ENCODE results near the gene PCGF2. TPM values are rescaled to one million over a fixed set of nuclear protein-coding genes. Genes with fewer than 3 reads are reported as not detected.

PCGF2 gene
- polyA plus RNA-seq, 1 donor from 2014 or later, result 11.7 TPM

GRCh38 chr17:38783227-38783626, 35.1 kb upstream of the PCGF2 start:
- Histone ChIP-seq H3K27ac (ENCODE audit: low read length) (no peak overlapping the region), H3K27me3 (ENCODE audit: insufficient read depth, low read depth, low read length) (no peaks in the 10 kb centered on the region), H3K36me3 (ENCODE audit: insufficient read depth, low read length) (no peaks in the 10 kb centered on the region), H3K4me3 (ENCODE audit: low read length) (no peak overlapping the region), H3F3A (ENCODE audit: insufficient read depth, low read length, poor library complexity, severe bottlenecking) (no peaks in the 10 kb centered on the region), H3K79me2 (replicated peaks; ENCODE audit: insufficient read depth, low read length) (no peaks in the 10 kb centered on the region), H3K9ac (ENCODE audit: low read length) (no peak overlapping the region), H3K9me3 (ENCODE audit: low read length) (no peaks in the 10 kb centered on the region), H4K20me1 (ENCODE audit: insufficient read depth) (no peaks in the 10 kb centered on the region), H3K9me2 (ENCODE audit: insufficient read depth, low read length) (no peaks in the 10 kb centered on the region), H3K4me2 (ENCODE audit: low read length) (no peak overlapping the region), H2AFZ (ENCODE audit: low read depth, low read length) (no peak overlapping the region)
- TF ChIP-seq MXI1 (conservative IDR thresholded peaks at IDR 0.05; ENCODE audit: poor library complexity, severe bottlenecking), result no peak
- no peak for TF ChIP-seq TAF1 (IDR thresholded peaks at IDR 0.05; ENCODE audit: low read depth)
- no peak for TF ChIP-seq RAD21 (conservative IDR thresholded peaks at IDR 0.05)
- no peak for TF ChIP-seq SMC3 (conservative IDR thresholded peaks at IDR 0.05; ENCODE audit: poor library complexity)
- TF ChIP-seq CTCF (IDR thresholded peaks at IDR 0.05; ENCODE audit: poor library complexity, severe bottlenecking), result no peak
- TF ChIP-seq REST (IDR thresholded peaks at IDR 0.05; ENCODE audit: borderline replicate concordance), result no peak
- no peak for TF ChIP-seq POLR2AphosphoS5 (IDR thresholded peaks at IDR 0.05)
- no peak for TF ChIP-seq EP300 (conservative IDR thresholded peaks at IDR 0.05; ENCODE audit: poor library complexity, severe bottlenecking)
- no peak for TF ChIP-seq EZH2 (IDR thresholded peaks at IDR 0.05; ENCODE audit: borderline replicate concordance, insufficient read depth, low read length, poor library complexity, severe bottlenecking)

GRCh38 chr17:38779965-38780752, 32.0 kb upstream of the PCGF2 start:
- TF ChIP-seq REST (IDR thresholded peaks at IDR 0.05; ENCODE audit: borderline replicate concordance) (no peak), TAF1 (IDR thresholded peaks at IDR 0.05; ENCODE audit: low read depth) (no peak), EZH2 (IDR thresholded peaks at IDR 0.05; ENCODE audit: borderline replicate concordance, insufficient read depth, low read length, poor library complexity, severe bottlenecking) (no peak), EP300 (conservative IDR thresholded peaks at IDR 0.05; ENCODE audit: poor library complexity, severe bottlenecking) (no peak), MXI1 (conservative IDR thresholded peaks at IDR 0.05; ENCODE audit: poor library complexity, severe bottlenecking) (no peak), POLR2AphosphoS5 (IDR thresholded peaks at IDR 0.05) (no peak), SMC3 (conservative IDR thresholded peaks at IDR 0.05; ENCODE audit: poor library complexity) (no peak), RAD21 (conservative IDR thresholded peaks at IDR 0.05) (no peak), CTCF (IDR thresholded peaks at IDR 0.05; ENCODE audit: poor library complexity, severe bottlenecking) (no peak)
- H3K27me3 ChIP-seq (ENCODE audit: insufficient read depth, low read depth, low read length), result no peaks in the 10 kb centered on the region
- no peaks in the 10 kb centered on the region for H3K36me3 ChIP-seq (ENCODE audit: insufficient read depth, low read length)
- H4K20me1 ChIP-seq (ENCODE audit: insufficient read depth), result no peaks in the 10 kb centered on the region
- H3K9me3 ChIP-seq (ENCODE audit: low read length), result no peaks in the 10 kb centered on the region
- no peak overlapping the region for H3K4me2 ChIP-seq (ENCODE audit: low read length)
- no peaks in the 10 kb centered on the region for H3K79me2 ChIP-seq (replicated peaks; ENCODE audit: insufficient read depth, low read length)
- no peak overlapping the region for H3K9ac ChIP-seq (ENCODE audit: low read length)
- no peak overlapping the region for H3K4me3 ChIP-seq (ENCODE audit: low read length)
- no peak overlapping the region for H2AFZ ChIP-seq (ENCODE audit: low read depth, low read length)
- H3F3A ChIP-seq (ENCODE audit: insufficient read depth, low read length, poor library complexity, severe bottlenecking), result no peaks in the 10 kb centered on the region
- H3K9me2 ChIP-seq (ENCODE audit: insufficient read depth, low read length), result no peaks in the 10 kb centered on the region
- no peak overlapping the region for H3K27ac ChIP-seq (ENCODE audit: low read length)

Measured in neural cell (in vitro differentiated cells).